GM04503 (cell line): ENCODE measurements around the gene SYNGR3.

Experiments
- DNase-seq: peaks from one replicate; pipeline ENCODE4 v3.0.0-alpha.2; 2012; ENCODE audit warnings: low read depth

The SYNGR3 gene

GRCh38 chr16:2042171-2042985, 52.6 kb downstream of the SYNGR3 start:
- DNase-seq, result no peak

- DNase-seq, result no peak
Observed at GRCh38 chr16:2042986-2043666, 53.4 kb downstream of the SYNGR3 start.
